ENCODE results near the gene CREBBP.

CREBBP gene

GRCh38 chr16:3819746-3820724, 60.5 kb downstream of the CREBBP start:
- TF ChIP-seq EZH2 (IDR thresholded peaks at IDR 0.05): no peak
- TF ChIP-seq POLR2AphosphoS5 (IDR thresholded peaks at IDR 0.05; ENCODE audit: borderline replicate concordance, low read depth, low read length): no peak
- TF ChIP-seq FOXP2 (optimal IDR thresholded peaks at IDR 0.05; ENCODE audit: control extremely low read depth, extremely low read length, insufficient read depth): no peak

GRCh38 chr16:3819175-3819527, 61.4 kb downstream of the CREBBP start:
- no peak for DNase-seq (ENCODE audit: low read depth, low spot score)
- H3K9ac ChIP-seq (ENCODE audit: insufficient read length): no peak overlapping the region
- no peak for TF ChIP-seq POLR2AphosphoS5 (IDR thresholded peaks at IDR 0.05; ENCODE audit: borderline replicate concordance, low read depth, low read length)
- no peak for TF ChIP-seq EZH2 (IDR thresholded peaks at IDR 0.05)
- no peak for TF ChIP-seq FOXP2 (optimal IDR thresholded peaks at IDR 0.05; ENCODE audit: control extremely low read depth, extremely low read length, insufficient read depth)
- H3K9me3 ChIP-seq (ENCODE audit: low read depth, low read length): no peaks in the 10 kb centered on the region
- 0 out of 2 replicates have a peak, but pooled peaks cover 4% of the 10 kb centered on the region for H3K36me3 ChIP-seq (ENCODE audit: insufficient read depth, low read length)
- no peak overlapping the region for H3K4me3 ChIP-seq
- H3K27ac ChIP-seq: no peak overlapping the region

More at GRCh38 chr16:3819746-3820724, 60.5 kb downstream of the CREBBP start:
- Histone ChIP-seq H3K9me3 (ENCODE audit: low read depth, low read length) (no peaks in the 10 kb centered on the region), H3K27ac (peak overlapping the region; percentile 15; the same call in 1 of the 2 replicates), H3K9ac (ENCODE audit: insufficient read length) (no peak overlapping the region), H3K4me3 (no peak overlapping the region), H3K36me3 (ENCODE audit: insufficient read depth, low read length) (no peaks in the 10 kb centered on the region)
- DNase-seq (ENCODE audit: low read depth, low spot score): peak; percentile 39

- peak overlapping the region; percentile 27; the same call in 1 of the 2 replicates for H3K27ac ChIP-seq
- H3K9ac ChIP-seq (ENCODE audit: insufficient read length): no peak overlapping the region
- H3K36me3 ChIP-seq (ENCODE audit: insufficient read depth, low read length): 0 out of 2 replicates have a peak, but pooled peaks cover 4% of the 10 kb centered on the region
- H3K4me3 ChIP-seq: no peak overlapping the region
- H3K9me3 ChIP-seq (ENCODE audit: low read depth, low read length): no peaks in the 10 kb centered on the region
- no peak for TF ChIP-seq POLR2AphosphoS5 (IDR thresholded peaks at IDR 0.05; ENCODE audit: borderline replicate concordance, low read depth, low read length)
- TF ChIP-seq FOXP2 (optimal IDR thresholded peaks at IDR 0.05; ENCODE audit: control extremely low read depth, extremely low read length, insufficient read depth): no peak
- no peak for TF ChIP-seq EZH2 (IDR thresholded peaks at IDR 0.05)
- no peak for DNase-seq (ENCODE audit: low read depth, low spot score)
Observed at GRCh38 chr16:3816326-3816725, 64.2 kb downstream of the CREBBP start.

- no peak overlapping the region for H3K4me3 ChIP-seq
- no peak overlapping the region for H3K27ac ChIP-seq
- TF ChIP-seq POLR2AphosphoS5 (IDR thresholded peaks at IDR 0.05; ENCODE audit: borderline replicate concordance, low read depth, low read length) (no peak), EZH2 (IDR thresholded peaks at IDR 0.05) (no peak), FOXP2 (optimal IDR thresholded peaks at IDR 0.05; ENCODE audit: control extremely low read depth, extremely low read length, insufficient read depth) (no peak)
- H3K36me3 ChIP-seq (ENCODE audit: insufficient read depth, low read length): peaks cover 15% of the 10 kb centered on the region
- no peak overlapping the region for H3K9ac ChIP-seq (ENCODE audit: insufficient read length)
- no peaks in the 10 kb centered on the region for H3K9me3 ChIP-seq (ENCODE audit: low read depth, low read length)
- DNase-seq (ENCODE audit: low read depth, low spot score): no peak
Observed at GRCh38 chr16:3814755-3815154, 65.8 kb downstream of the CREBBP start.

GRCh38 chr16:3812469-3813172, 67.9 kb downstream of the CREBBP start:
- TF ChIP-seq POLR2AphosphoS5 (IDR thresholded peaks at IDR 0.05; ENCODE audit: borderline replicate concordance, low read depth, low read length): no peak
- TF ChIP-seq FOXP2 (optimal IDR thresholded peaks at IDR 0.05; ENCODE audit: control extremely low read depth, extremely low read length, insufficient read depth): no peak
- no peak for TF ChIP-seq EZH2 (IDR thresholded peaks at IDR 0.05)
- Histone ChIP-seq H3K4me3 (no peak overlapping the region), H3K9me3 (ENCODE audit: low read depth, low read length) (no peaks in the 10 kb centered on the region), H3K36me3 (ENCODE audit: insufficient read depth, low read length) (peaks cover 32% of the 10 kb centered on the region), H3K27ac (no peak overlapping the region), H3K9ac (ENCODE audit: insufficient read length) (no peak overlapping the region)
- no peak for DNase-seq (ENCODE audit: low read depth, low spot score)

- Histone ChIP-seq H3K27ac (no peak overlapping the region), H3K9me3 (ENCODE audit: low read depth, low read length) (no peaks in the 10 kb centered on the region), H3K9ac (ENCODE audit: insufficient read length) (no peak overlapping the region), H3K4me3 (no peak overlapping the region), H3K36me3 (ENCODE audit: insufficient read depth, low read length) (peaks cover 33% of the 10 kb centered on the region)
- DNase-seq (ENCODE audit: low read depth, low spot score): no peak
- TF ChIP-seq POLR2AphosphoS5 (IDR thresholded peaks at IDR 0.05; ENCODE audit: borderline replicate concordance, low read depth, low read length) (no peak), FOXP2 (optimal IDR thresholded peaks at IDR 0.05; ENCODE audit: control extremely low read depth, extremely low read length, insufficient read depth) (no peak), EZH2 (IDR thresholded peaks at IDR 0.05) (no peak)
Observed at GRCh38 chr16:3810818-3811217, 69.7 kb downstream of the CREBBP start.

GRCh38 chr16:3810198-3810664, 70.3 kb downstream of the CREBBP start:
- Histone ChIP-seq H3K36me3 (ENCODE audit: insufficient read depth, low read length) (peaks cover 33% of the 10 kb centered on the region), H3K27ac (no peak overlapping the region), H3K9me3 (ENCODE audit: low read depth, low read length) (no peaks in the 10 kb centered on the region), H3K9ac (ENCODE audit: insufficient read length) (no peak overlapping the region), H3K4me3 (no peak overlapping the region)
- TF ChIP-seq POLR2AphosphoS5 (IDR thresholded peaks at IDR 0.05; ENCODE audit: borderline replicate concordance, low read depth, low read length) (no peak), EZH2 (IDR thresholded peaks at IDR 0.05) (no peak), FOXP2 (optimal IDR thresholded peaks at IDR 0.05; ENCODE audit: control extremely low read depth, extremely low read length, insufficient read depth) (no peak)
- DNase-seq (ENCODE audit: low read depth, low spot score): no peak

Data from SK-N-MC (cell line).